ENCODE measurements around the gene PRDM16.

DNA sequence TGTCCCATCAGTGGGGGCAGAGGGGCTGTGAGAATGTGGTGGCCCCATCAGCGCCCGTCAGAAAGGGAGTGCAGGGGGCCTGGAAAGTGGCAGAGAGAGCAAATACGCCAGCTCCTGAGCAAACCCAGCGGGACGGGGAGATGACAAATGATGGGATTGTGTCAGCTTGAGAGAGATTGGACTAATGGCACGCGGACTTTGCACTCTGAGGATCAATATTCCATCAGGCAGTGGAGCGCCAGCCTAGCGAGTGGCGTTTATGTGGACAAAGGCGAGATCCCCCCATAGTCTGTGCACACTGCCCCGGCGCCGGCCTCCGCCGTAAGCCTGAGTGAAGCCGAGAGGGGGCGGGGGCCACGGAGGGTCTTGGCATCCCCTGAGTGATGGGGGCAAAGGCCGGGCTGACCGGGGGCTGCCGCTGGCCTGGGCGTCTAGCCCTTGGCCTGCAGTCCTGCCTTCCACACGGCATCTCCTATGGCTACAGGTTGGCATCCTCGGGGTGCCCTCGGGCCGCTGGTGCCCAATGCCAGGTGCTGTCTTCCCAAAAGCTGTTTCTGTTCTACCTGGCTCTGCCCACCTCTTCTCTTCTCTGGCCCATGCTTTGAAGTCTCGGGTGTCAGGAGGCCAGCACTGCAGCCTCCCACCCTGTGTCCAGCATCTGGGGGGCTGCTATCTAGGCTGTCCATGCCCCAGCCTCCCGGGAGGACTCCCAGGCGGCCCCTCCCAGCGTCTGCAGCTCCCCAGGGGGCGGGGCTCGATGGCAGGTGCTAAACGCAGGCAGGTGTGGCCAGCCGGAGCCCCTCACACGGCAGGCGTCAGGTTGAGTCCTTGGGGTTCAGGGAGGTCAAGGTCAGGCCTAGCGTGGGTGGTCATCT, 46.5 kb downstream of the PRDM16 start:
- TF ChIP-seq EP300 (conservative IDR thresholded peaks at IDR 0.05; ENCODE audit: poor library complexity, severe bottlenecking) (no peak), SMC3 (conservative IDR thresholded peaks at IDR 0.05; ENCODE audit: poor library complexity) (no peak), POLR2AphosphoS5 (IDR thresholded peaks at IDR 0.05) (peak; percentile 35), TAF1 (IDR thresholded peaks at IDR 0.05; ENCODE audit: low read depth) (no peak), RAD21 (conservative IDR thresholded peaks at IDR 0.05) (no peak), MXI1 (conservative IDR thresholded peaks at IDR 0.05; ENCODE audit: poor library complexity, severe bottlenecking) (no peak), EZH2 (IDR thresholded peaks at IDR 0.05; ENCODE audit: borderline replicate concordance, insufficient read depth, low read length, poor library complexity, severe bottlenecking) (no peak)
- TF ChIP-seq, protein P1, sequence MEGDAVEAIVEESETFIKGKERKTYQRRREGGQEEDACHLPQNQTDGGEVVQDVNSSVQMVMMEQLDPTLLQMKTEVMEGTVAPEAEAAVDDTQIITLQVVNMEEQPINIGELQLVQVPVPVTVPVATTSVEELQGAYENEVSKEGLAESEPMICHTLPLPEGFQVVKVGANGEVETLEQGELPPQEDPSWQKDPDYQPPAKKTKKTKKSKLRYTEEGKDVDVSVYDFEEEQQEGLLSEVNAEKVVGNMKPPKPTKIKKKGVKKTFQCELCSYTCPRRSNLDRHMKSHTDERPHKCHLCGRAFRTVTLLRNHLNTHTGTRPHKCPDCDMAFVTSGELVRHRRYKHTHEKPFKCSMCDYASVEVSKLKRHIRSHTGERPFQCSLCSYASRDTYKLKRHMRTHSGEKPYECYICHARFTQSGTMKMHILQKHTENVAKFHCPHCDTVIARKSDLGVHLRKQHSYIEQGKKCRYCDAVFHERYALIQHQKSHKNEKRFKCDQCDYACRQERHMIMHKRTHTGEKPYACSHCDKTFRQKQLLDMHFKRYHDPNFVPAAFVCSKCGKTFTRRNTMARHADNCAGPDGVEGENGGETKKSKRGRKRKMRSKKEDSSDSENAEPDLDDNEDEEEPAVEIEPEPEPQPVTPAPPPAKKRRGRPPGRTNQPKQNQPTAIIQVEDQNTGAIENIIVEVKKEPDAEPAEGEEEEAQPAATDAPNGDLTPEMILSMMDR (IDR thresholded peaks at IDR 0.05; ENCODE audit: poor library complexity, severe bottlenecking) = no peak

Data from neural cell (in vitro differentiated cells).